PC-3 (cell line): ENCODE measurements around the gene CFAP97D2.

Experiments used
- EZH2 ChIP-seq: fragments of 300-600 bp; sonication (generic); IDR thresholded peaks from one replicate; pipeline ENCODE4 v1.6.1; 2017; ENCODE audit warnings: antibody characterized with exemption, mild to moderate bottlenecking, low read length; ENCODE audit not compliant: unreplicated experiment
- TF ChIP-seq, protein P1 (sequence below): fragments of 300-600 bp; sonication (generic); conservative IDR thresholded peaks from 2 replicates; pipeline ENCODE4 v1.5.1; 2017; ENCODE audit warnings: antibody characterized with exemption, low read depth, mild to moderate bottlenecking, low read length

DNA sequence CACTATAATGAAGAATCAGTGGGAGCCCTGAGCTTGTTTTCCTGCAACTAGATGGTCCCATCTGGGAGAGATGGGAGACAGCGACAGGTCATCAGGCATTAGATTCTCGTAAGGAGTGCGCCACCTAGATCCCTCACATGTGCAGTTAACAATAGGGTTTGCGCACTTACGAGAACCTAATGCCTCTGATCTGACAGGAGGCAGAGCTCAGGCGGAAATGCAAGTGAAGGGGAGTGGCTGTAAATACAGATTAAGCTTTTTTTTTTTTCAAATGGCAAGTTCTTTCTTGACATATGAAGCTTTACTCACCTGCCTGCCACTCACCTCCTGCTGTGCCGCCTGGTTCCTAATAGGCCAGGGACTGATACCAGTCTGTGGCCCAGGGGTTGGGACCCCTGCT lies 70.0 kb downstream of the CFAP97D2 start:
- TF ChIP-seq, protein P1, sequence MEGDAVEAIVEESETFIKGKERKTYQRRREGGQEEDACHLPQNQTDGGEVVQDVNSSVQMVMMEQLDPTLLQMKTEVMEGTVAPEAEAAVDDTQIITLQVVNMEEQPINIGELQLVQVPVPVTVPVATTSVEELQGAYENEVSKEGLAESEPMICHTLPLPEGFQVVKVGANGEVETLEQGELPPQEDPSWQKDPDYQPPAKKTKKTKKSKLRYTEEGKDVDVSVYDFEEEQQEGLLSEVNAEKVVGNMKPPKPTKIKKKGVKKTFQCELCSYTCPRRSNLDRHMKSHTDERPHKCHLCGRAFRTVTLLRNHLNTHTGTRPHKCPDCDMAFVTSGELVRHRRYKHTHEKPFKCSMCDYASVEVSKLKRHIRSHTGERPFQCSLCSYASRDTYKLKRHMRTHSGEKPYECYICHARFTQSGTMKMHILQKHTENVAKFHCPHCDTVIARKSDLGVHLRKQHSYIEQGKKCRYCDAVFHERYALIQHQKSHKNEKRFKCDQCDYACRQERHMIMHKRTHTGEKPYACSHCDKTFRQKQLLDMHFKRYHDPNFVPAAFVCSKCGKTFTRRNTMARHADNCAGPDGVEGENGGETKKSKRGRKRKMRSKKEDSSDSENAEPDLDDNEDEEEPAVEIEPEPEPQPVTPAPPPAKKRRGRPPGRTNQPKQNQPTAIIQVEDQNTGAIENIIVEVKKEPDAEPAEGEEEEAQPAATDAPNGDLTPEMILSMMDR = no peak
- TF ChIP-seq EZH2 = no peak
